Measurements from ENCODE around the gene LRIG1.

Gene LRIG1

DNA sequence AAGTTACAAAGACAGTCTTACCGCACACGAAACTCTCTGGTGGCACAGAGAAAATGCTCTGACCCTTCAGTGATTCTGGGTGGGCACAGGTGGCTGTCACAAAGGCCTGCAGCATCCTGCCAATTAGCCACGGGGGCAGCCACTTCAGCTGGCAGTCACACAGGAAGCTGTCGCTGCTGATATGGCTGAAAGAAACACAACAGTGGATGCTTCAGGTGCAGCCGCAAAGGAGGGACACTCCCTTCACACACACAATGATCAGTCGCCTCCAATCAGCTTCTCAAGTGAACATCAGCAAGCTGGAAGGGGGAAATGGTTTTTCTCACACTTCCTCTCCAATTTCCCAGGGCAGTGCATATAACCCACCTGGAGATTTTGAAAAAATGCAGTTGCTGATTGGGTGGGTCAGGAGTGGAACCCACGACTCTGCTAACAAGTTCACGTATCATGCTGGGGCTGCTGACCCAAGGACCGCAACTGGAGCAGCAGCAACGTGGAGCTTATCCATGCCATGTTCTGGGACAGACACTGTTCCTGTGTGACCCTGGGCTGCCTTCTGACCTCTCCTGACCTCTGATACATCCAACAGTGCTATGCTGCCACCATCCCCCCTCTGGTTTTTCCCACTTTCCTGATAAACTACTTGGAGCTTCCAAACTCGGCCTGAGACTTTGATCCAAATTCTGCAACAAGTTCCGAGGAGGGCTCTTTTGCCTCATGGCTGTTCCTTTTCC lies 106.6 kb downstream of the LRIG1 start:
- no peak overlapping the region for H3K4me3 ChIP-seq (ENCODE audit: low read depth, low read length)
- H3K9me3 ChIP-seq (ENCODE audit: control insufficient read depth, insufficient read depth, low read length) = no peaks in the 10 kb centered on the region
- H3K36me3 ChIP-seq (ENCODE audit: control insufficient read depth, insufficient read depth, low read length) = peaks cover 68% of the 10 kb centered on the region
- H3K4me1 ChIP-seq (ENCODE audit: control insufficient read depth, insufficient read depth, low read length) = no peaks in the 10 kb centered on the region
- no peaks in the 10 kb centered on the region for H3K27me3 ChIP-seq (ENCODE audit: control insufficient read depth, insufficient read depth, low read length)
- H3K9ac ChIP-seq (ENCODE audit: low read depth, low read length) = no peak overlapping the region

DNA sequence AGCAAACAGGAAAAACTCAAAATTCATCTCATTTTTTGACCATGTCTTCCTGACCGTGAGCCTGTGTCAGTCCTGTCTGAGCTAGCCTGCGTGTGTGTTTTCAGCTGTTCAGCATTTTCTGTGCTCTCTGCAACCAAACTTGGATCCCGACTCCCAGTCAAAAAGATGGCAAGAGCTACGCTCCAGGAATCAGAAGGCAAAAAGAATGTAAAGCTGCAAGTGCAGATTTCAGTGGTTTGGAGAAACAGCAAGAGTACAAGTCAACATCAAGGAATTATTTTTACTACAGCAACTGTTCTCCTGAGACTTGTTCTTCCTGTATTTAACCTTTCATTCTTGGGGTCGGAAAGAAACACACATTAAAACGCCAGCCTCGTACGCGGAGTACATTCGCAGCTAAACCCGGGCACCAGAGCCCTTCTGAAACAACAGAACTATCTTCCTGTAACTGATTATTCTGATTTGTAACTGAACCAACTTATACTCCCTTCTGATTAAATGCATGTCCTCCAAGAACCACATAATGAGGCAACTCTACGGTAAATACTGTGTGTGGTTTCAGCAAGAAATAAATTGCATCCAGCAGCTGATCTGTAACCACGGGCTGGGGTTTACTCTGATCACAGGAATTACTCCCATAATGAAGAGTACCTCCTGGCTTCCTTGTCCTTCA lies 107.4 kb downstream of the LRIG1 start:
- no peak overlapping the region for H3K9ac ChIP-seq (ENCODE audit: low read depth, low read length)
- H3K36me3 ChIP-seq (ENCODE audit: control insufficient read depth, insufficient read depth, low read length) = peaks cover 62% of the 10 kb centered on the region
- no peaks in the 10 kb centered on the region for H3K9me3 ChIP-seq (ENCODE audit: control insufficient read depth, insufficient read depth, low read length)
- no peak overlapping the region for H3K4me3 ChIP-seq (ENCODE audit: low read depth, low read length)
- H3K27me3 ChIP-seq (ENCODE audit: control insufficient read depth, insufficient read depth, low read length) = no peaks in the 10 kb centered on the region
- no peaks in the 10 kb centered on the region for H3K4me1 ChIP-seq (ENCODE audit: control insufficient read depth, insufficient read depth, low read length)

DNA sequence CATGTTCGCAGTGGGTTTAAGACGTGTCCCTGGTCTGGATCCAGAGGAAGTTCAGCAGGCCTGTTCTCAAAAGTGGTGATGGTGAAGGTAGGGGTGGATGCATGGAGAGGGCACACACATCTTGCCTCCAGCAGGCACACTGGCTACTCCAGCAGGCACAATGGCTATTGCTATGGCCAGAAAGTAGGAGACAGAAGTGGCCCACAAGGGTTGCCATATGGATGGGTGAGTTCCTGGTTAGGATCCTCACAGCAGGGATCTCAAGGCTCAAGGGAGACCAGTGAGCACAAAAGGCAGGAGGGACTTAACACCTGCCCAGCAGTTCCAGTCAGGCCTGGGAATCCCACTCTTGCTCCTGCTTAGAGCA lies 107.9 kb downstream of the LRIG1 start:
- Histone ChIP-seq H3K27me3 (ENCODE audit: control insufficient read depth, insufficient read depth, low read length) (no peaks in the 10 kb centered on the region), H3K36me3 (ENCODE audit: control insufficient read depth, insufficient read depth, low read length) (peaks cover 57% of the 10 kb centered on the region), H3K4me1 (ENCODE audit: control insufficient read depth, insufficient read depth, low read length) (no peaks in the 10 kb centered on the region), H3K9ac (ENCODE audit: low read depth, low read length) (no peak overlapping the region), H3K4me3 (ENCODE audit: low read depth, low read length) (no peak overlapping the region), H3K9me3 (ENCODE audit: control insufficient read depth, insufficient read depth, low read length) (no peaks in the 10 kb centered on the region)

DNA sequence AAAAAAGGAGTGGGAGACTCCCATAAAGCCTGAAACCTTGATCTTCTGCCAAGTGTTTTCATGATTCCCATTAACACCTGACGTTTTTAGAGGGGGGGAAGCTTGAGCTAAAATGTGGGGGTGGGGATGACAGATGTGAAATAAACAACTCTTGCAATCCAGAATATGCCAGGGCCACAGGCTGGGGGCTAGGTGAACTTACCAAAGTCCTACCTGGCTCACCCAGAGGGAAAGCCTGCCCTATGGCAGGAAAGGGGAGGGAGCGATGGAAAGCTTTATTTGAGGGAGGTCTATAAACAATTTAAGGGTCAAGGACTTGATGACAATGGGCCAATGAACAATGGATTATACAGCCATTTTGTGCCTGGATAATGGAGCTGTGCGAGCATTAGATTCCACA lies 108.3 kb downstream of the LRIG1 start:
- no peaks in the 10 kb centered on the region for H3K4me1 ChIP-seq (ENCODE audit: control insufficient read depth, insufficient read depth, low read length)
- H3K9ac ChIP-seq (ENCODE audit: low read depth, low read length) = no peak overlapping the region
- no peak overlapping the region for H3K4me3 ChIP-seq (ENCODE audit: low read depth, low read length)
- no peaks in the 10 kb centered on the region for H3K27me3 ChIP-seq (ENCODE audit: control insufficient read depth, insufficient read depth, low read length)
- peaks cover 52% of the 10 kb centered on the region for H3K36me3 ChIP-seq (ENCODE audit: control insufficient read depth, insufficient read depth, low read length)
- H3K9me3 ChIP-seq (ENCODE audit: control insufficient read depth, insufficient read depth, low read length) = no peaks in the 10 kb centered on the region

DNA sequence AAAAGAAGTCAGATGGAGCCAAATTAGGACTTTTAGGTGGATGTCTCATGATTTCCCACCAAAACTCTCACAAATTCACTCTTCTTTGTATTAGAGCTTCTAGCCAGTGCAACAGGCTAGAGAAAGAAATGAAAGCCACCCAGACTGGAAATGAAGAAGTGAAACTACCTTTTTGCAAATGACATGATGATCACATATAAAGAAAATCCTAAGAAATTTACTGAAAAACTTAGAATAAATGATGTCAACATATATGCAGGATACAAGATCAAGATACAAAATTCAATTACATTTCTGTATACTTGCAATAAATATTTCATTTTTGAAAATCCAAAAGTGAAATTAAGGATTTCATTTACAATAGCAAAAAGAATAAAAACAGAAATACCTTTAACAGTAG lies 110.8 kb downstream of the LRIG1 start:
- H3K27me3 ChIP-seq (ENCODE audit: control insufficient read depth, insufficient read depth, low read length) = no peaks in the 10 kb centered on the region
- peaks cover 48% of the 10 kb centered on the region for H3K36me3 ChIP-seq (ENCODE audit: control insufficient read depth, insufficient read depth, low read length)
- H3K4me3 ChIP-seq (ENCODE audit: low read depth, low read length) = no peak overlapping the region
- H3K9ac ChIP-seq (ENCODE audit: low read depth, low read length) = no peak overlapping the region
- H3K9me3 ChIP-seq (ENCODE audit: control insufficient read depth, insufficient read depth, low read length) = no peaks in the 10 kb centered on the region
- H3K4me1 ChIP-seq (ENCODE audit: control insufficient read depth, insufficient read depth, low read length) = no peaks in the 10 kb centered on the region

DNA sequence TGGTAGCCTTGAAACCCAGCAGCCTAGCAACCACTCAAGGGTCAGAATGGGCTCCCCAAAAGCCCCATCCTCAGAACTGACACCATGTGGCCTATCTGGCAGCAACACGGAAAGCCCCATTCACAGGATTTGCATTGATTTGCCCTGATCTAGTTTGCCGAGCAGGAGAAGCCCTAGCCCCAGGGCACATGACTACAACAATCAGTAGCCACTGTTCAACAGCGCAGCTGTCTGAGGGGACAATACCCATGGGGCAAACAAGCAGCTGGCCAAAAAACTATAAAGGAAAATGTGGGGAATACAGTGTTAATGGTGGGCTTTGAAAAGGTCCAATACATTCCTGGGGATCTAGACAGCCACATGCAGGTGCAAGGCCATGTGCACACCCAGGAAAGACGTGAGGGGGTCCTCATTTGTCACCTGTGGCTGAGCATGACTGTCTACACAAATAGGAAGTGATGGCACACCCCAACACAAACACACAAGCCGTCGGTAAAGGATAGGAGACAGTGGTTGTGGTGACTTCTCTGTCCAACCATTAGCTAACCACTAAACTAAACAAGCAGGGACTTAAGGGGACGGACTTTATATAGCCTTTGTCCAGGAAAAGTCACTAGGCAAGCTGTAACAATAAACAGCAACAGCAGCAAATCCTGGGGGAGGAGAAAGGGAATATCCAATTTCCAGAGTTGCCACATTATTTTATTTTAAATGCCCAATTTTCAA lies 113.7 kb downstream of the LRIG1 start:
- no peaks in the 10 kb centered on the region for H3K4me1 ChIP-seq (ENCODE audit: control insufficient read depth, insufficient read depth, low read length)
- no peak overlapping the region for H3K4me3 ChIP-seq (ENCODE audit: low read depth, low read length)
- H3K27me3 ChIP-seq (ENCODE audit: control insufficient read depth, insufficient read depth, low read length) = no peaks in the 10 kb centered on the region
- H3K36me3 ChIP-seq (ENCODE audit: control insufficient read depth, insufficient read depth, low read length) = peaks cover 52% of the 10 kb centered on the region
- no peak overlapping the region for H3K9ac ChIP-seq (ENCODE audit: low read depth, low read length)
- no peaks in the 10 kb centered on the region for H3K9me3 ChIP-seq (ENCODE audit: control insufficient read depth, insufficient read depth, low read length)

DNA sequence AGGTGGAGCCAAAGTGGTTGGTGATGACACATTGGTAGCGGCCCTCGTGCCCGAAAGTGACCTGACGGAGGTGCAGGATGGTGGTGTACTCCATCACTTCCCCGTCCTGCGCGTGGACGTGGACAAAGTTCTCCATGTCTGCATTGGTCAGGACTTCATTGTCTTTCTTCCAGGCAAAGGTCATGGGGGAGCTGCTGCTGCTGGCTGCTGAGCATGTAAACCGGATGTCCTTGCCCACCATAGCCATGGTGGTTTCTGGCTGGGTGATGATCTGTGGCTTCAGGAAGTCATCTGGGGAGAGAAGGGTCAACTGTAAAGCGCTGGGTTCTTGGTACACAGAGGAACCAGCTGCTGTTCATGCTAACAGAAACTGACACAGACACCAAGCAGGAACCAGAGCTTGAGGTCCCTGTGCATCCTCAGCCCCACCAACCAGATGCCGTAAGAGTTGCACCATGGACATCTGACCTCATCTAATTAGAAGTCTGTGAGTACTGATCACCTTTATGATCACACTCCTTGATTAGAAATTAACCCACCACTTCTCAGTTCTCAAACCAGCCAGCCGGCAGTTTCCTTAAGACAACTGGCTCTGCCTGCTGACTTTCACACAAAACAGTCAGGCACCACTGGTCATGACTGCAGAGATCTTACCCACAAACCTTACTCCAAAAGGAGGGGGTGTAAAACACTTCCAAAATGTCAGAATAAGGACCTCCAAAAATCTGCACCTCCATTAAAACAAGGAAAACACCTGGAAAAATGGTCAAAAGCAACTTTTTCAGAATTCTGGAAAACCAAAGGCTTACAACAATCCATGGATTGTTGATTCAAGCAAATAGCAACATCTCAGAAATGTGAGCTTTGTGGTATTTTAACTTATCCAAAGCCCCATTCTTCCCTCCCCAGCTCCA lies 114.6 kb downstream of the LRIG1 start:
- Histone ChIP-seq H3K9me3 (ENCODE audit: control insufficient read depth, insufficient read depth, low read length) (no peaks in the 10 kb centered on the region), H3K4me1 (ENCODE audit: control insufficient read depth, insufficient read depth, low read length) (no peaks in the 10 kb centered on the region), H3K4me3 (ENCODE audit: low read depth, low read length) (no peak overlapping the region), H3K9ac (ENCODE audit: low read depth, low read length) (no peak overlapping the region), H3K36me3 (ENCODE audit: control insufficient read depth, insufficient read depth, low read length) (peaks cover 56% of the 10 kb centered on the region), H3K27me3 (ENCODE audit: control insufficient read depth, insufficient read depth, low read length) (no peaks in the 10 kb centered on the region)

DNA sequence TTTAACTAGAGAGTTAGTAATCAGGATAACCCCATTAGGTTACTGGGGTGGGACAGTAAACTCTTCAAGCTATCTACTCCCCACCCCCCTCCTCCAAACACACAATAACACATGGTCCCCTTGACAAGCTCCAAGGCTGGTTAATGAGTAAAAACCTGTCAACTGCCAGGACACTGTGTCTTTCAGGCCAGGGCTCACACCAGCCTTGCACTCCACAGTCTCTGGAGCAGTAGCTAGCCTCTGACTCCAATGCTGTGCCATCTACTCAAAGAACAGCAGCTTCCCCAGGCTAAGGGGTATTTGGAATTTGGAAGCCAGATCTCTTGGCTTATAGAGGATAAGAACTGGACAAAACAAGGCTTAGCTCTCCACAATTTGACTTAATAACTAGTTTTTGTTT lies 115.8 kb downstream of the LRIG1 start:
- H3K4me1 ChIP-seq (ENCODE audit: control insufficient read depth, insufficient read depth, low read length) = no peaks in the 10 kb centered on the region
- H3K4me3 ChIP-seq (ENCODE audit: low read depth, low read length) = no peak overlapping the region
- H3K9ac ChIP-seq (ENCODE audit: low read depth, low read length) = no peak overlapping the region
- H3K36me3 ChIP-seq (ENCODE audit: control insufficient read depth, insufficient read depth, low read length) = peaks cover 68% of the 10 kb centered on the region
- H3K9me3 ChIP-seq (ENCODE audit: control insufficient read depth, insufficient read depth, low read length) = no peaks in the 10 kb centered on the region
- no peaks in the 10 kb centered on the region for H3K27me3 ChIP-seq (ENCODE audit: control insufficient read depth, insufficient read depth, low read length)

DNA sequence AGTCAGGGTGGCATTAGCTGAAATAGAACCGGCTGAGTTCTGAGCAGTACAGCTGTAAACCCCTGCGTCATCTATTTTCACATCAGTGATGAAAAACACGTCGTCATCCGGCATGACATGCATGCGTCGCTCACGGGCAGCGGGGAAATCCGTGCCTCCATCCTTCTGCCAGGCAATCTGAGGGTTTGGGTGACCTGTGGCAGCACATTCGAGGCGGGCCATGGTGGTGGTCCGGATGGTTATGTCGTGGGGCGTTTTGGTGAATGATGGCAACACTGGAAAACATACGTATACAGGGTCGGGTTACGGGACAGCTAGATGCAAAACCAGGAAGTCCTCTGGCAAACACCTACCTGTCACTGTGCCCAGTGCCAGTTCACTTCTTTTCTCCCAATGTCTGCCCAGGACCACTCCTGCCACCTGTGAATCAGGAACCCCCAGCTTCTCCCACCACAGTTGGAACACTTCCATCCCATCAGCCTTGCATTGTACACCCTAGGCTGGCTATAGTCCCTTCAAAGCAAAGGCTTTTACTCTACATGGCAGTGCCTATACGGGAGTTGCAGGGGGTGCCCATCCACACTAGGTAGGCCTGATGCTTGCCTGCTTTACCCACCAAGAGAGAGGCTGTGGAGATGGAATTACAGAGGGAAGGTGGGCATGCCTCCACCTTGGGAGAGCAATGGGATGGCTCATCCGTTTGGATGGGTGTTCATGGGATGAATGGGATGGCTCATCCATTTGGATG lies 116.7 kb downstream of the LRIG1 start:
- Histone ChIP-seq H3K4me3 (ENCODE audit: low read depth, low read length) (no peak overlapping the region), H3K27me3 (ENCODE audit: control insufficient read depth, insufficient read depth, low read length) (no peaks in the 10 kb centered on the region), H3K4me1 (ENCODE audit: control insufficient read depth, insufficient read depth, low read length) (no peaks in the 10 kb centered on the region), H3K9ac (ENCODE audit: low read depth, low read length) (no peak overlapping the region), H3K36me3 (ENCODE audit: control insufficient read depth, insufficient read depth, low read length) (peaks cover 74% of the 10 kb centered on the region), H3K9me3 (ENCODE audit: control insufficient read depth, insufficient read depth, low read length) (no peaks in the 10 kb centered on the region)

DNA sequence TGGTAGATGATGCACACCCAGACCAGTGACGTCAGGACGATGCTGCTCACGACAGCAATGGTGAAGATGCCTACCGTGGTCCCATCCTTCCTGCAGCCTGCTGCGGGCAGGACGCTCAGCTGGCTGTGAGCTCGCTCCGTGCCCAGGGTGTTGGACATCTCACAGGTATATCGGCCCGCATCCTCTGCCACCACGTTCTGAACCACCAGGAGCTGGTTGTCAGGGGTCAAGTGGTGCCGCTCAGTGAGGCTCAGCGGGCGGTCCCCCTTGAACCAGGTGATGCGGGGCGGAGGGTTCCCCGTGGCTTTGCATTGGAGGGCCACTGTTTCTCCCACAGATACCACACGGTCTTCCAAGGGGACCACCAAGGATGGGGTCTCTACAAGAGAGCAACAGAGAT lies 117.8 kb downstream of the LRIG1 start:
- Histone ChIP-seq H3K36me3 (ENCODE audit: control insufficient read depth, insufficient read depth, low read length) (peaks cover 74% of the 10 kb centered on the region), H3K4me3 (ENCODE audit: low read depth, low read length) (no peak overlapping the region), H3K9me3 (ENCODE audit: control insufficient read depth, insufficient read depth, low read length) (no peaks in the 10 kb centered on the region), H3K4me1 (ENCODE audit: control insufficient read depth, insufficient read depth, low read length) (no peaks in the 10 kb centered on the region), H3K27me3 (ENCODE audit: control insufficient read depth, insufficient read depth, low read length) (no peaks in the 10 kb centered on the region), H3K9ac (ENCODE audit: low read depth, low read length) (no peak overlapping the region)

DNA sequence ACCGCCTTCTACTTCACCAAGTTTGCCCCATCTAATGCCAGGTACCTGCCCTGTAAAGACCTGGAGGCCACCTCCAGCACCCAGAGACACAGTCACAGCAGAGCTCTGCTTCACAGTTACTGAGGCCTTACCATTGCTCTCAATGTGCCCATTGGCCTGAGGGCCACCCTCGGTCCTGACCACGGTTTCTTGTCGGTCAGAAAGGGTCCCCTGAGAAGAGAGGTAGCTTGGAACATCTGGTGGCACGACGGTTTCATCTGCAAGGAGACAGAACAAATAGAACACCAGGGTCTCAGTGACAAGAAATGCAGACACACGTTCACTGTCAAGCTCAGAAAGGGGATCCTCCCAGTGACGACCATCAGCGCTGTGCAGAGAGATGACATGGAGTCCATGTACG lies 118.7 kb downstream of the LRIG1 start:
- Histone ChIP-seq H3K36me3 (ENCODE audit: control insufficient read depth, insufficient read depth, low read length) (peaks cover 74% of the 10 kb centered on the region), H3K4me3 (ENCODE audit: low read depth, low read length) (no peak overlapping the region), H3K4me1 (ENCODE audit: control insufficient read depth, insufficient read depth, low read length) (no peaks in the 10 kb centered on the region), H3K27me3 (ENCODE audit: control insufficient read depth, insufficient read depth, low read length) (no peaks in the 10 kb centered on the region), H3K9ac (ENCODE audit: low read depth, low read length) (no peak overlapping the region), H3K9me3 (ENCODE audit: control insufficient read depth, insufficient read depth, low read length) (no peaks in the 10 kb centered on the region)

Data from iPS-15b (cell line).